NCI-H1048 (cell line): Measurements from ENCODE around the gene SERPINA6.
"Not testable (repeated sequence)": the region's sequence is repeated elsewhere in the genome, so short reads cannot be mapped to it uniquely, and the experiment has no call there.

Experiments
- DNase-seq: peaks from one replicate; lab custom pipeline; 2025; lab: John Stamatoyannopoulos, UW

Gene SERPINA6

DNA sequence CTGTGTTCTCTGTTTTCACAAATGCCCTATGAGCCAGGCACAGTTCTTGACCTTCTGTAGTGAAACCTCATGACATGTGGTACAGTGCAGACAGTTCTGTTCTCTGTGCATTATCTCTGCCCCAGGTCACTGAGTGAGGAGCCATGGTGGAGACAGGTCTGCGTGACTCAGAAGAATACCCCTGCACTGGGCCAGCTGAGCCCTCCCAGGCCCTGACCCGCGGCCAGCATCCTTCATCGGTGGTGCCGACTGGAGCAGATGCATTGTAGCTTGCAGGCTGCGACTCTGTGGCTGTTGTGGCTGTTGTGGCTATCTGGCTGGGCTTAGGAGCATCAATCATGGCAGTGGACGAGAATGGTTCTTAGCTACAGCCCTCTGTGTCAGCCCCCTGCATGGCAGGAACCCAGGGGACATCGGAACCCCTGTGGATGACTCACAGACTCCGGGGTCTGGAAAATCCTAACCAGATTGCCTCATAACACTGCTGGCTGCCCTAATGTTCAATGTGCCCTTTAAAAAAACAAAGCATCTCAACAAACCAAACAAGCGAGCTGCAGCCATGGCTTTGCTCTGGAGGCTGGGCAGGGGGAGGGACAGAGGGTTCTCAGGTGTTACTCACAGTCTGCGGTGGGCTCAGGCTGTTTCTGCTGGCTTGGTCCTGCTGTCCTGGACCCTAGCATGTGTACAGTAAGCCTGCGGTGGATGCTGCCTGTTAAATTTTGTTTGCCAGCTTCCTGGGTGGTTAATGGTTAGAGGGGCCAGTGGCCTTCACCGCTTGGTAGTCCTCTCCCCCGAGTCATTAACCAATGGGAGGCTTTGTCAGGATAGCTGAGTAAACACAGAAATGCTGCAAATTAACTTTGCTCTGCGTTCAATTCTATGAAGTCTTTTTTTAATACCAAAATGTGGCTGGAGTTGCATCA is at the start of gene SERPINA6:
Gene SERPINA6, minus strand, starts transcription at position 689 of the 923 bp plus-strand sequence. CDS start 8,688 bp downstream, outside the sequence.
- no peak for DNase-seq

- DNase-seq, result no peak
Observed at GRCh38 chr14:94372021-94372605, 49.0 kb upstream of the SERPINA6 start.

DNA sequence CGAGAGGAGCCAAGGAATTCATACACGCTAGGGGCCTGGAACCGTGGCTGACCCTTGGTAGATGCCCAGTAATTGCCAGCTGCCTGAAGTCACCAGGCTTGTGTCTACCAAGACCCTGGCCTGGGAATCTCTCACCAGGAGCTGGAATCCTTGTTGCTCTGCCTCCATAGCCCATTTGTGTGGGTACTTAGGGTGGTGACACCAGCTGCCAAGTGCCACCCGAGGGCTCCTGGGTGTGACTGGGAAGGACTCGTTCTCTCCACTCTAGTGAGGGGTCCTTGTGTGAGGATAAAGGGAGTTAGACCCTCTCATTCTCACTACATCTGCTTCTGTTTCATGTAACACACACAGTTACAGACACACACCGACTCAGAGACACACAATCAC is 47.4 kb upstream of the SERPINA6 start:
- no peak for DNase-seq

DNA sequence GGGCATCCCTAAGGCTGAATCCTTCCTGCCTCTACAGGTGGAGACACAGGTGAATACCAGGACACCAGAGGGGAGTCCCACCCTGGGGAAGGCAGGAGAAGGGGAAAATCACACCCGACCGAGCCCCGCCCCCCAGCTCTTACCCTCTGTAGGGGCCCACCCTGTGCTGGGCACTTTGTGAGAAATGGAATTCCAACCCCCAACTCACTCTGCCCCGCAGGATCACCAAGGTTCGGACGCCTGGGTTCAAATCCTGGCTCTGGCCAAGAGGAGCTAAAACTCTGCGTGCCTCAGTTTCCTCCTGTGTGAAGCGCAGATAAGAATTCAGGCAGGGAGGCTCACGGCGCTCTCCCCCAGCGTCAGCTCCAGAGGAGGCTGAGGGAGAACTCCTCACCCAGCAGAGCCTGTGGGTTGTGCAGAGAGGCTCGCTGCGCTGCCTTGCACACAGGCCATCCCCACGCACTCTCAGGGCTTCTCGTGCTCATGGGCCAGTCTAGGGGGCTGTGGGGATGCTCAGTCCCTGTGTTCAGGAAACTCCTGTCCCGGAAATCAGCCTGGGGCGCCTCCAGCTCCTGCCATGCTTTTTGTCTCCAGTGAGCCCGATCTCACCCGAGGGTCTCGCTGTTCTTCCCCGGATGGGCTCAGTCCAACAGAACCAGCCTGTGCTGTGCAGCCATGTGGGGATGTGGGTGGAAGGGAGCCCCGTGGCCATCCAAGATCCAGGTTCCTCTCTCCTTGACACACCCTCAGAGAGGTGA is 46.8 kb upstream of the SERPINA6 start:
- DNase-seq, result not testable (repeated sequence)

- no peak for DNase-seq
Observed at GRCh38 chr14:94368956-94369355, 45.8 kb upstream of the SERPINA6 start.

DNA sequence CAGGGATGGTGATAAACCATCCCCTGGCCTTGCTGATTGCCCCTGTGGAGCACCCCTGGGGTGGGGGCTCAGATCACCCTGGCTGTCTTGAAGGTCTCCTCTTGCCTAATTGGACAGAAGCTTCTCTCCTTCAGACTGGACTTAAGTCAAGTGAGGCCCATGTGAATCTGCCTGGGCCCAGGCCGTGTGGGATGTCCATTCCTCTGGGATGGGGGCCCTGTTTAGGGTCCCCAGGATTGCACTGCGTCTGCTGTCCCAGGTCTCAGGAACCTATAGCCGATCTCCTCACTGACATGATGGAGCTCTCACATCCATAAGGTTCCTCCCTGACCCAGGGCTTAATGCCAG is 45.1 kb upstream of the SERPINA6 start:
- DNase-seq, result no peak

- DNase-seq, result no peak
Observed at GRCh38 chr14:94367347-94368242, 44.5 kb upstream of the SERPINA6 start.

GRCh38 chr14:94366146-94366915 is 43.2 kb upstream of the SERPINA6 start, which contains the start of gene SERPINA2:
TSS of gene SERPINA2 (minus strand) at chr14:94366698.
- DNase-seq, result no peak

GRCh38 chr14:94365624-94366023 is 42.5 kb upstream of the SERPINA6 start:
- no peak for DNase-seq

DNA sequence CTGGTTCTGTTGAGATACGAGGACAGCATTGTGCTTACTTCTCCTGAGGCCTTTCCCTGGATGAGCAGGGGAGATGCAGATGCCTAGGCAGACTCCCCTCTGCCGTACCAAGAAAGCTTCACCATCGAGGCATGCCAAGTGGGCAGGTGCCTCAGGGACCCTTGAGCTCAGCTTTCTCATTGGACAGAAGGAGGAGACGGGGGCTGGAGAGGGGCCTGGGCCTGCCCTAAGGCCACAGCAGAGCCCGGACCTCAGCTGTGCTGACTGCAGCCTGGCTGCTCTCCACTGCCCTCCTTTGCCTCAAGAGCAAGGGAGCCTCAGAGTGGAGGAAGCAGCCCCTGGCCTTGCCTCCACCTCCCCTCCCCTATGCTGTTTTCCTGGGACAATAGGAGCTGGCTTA is 41.8 kb upstream of the SERPINA6 start:
- no peak for DNase-seq

DNA sequence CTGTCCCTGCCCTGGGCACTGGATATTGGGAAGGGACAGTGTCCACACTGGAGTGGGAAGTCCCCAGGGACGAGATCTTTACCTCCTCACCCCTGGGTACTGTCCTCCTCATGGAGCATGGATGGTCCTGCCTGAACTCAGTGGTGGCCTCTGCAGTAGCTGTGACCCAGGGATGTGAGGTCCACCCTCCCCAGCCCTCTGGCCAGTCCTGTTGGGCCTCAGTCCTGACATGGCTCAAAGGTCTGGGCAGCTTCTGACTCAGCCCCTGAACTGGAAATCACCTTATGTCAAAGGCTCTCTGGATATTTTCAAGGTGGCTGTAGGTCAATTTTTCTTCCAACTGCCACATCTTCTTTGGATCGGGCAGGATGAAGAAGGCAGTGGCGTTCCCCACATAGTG is 40.9 kb upstream of the SERPINA6 start:
- no peak for DNase-seq

GRCh38 chr14:94363151-94363624 is 40.1 kb upstream of the SERPINA6 start:
- DNase-seq, result no peak

GRCh38 chr14:94362614-94363133 is 39.5 kb upstream of the SERPINA6 start:
- no peak for DNase-seq

- no peak for DNase-seq
Observed at GRCh38 chr14:94361682-94362081, 38.5 kb upstream of the SERPINA6 start.

GRCh38 chr14:94360945-94361565 is 37.9 kb upstream of the SERPINA6 start:
- DNase-seq, result no peak

- DNase-seq, result no peak
Observed at GRCh38 chr14:94357166-94357565, 34.0 kb upstream of the SERPINA6 start.

- no peak for DNase-seq
Observed at GRCh38 chr14:94356379-94357056, 33.4 kb upstream of the SERPINA6 start.

GRCh38 chr14:94355191-94355794 is 32.2 kb upstream of the SERPINA6 start:
- no peak for DNase-seq

DNA sequence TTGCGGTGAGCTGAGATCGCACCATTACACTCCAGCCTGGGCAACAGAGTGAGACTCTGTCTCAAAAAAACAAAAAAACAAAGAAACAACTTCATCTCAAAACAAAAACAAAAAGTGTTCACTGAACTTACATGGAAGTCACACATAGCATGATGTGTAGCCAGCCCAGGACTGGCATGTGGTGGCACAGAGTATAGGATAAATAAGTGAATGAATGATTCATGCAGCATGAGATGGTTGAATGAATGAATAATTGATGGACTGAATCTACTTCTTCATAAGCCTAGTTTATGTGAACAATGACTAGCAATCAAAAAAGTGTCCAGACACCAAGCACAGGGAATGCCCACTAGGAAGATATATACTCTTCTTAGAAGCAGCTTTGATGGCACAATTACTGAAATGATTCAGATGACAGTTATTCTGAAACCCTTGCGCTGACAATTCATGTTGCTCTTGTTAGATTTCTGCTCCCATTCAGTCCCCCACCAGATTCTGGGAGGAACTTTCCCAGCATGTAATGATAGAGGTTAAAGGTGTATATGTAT is 31.6 kb upstream of the SERPINA6 start:
- no peak for DNase-seq
